Coronary artery (tissue), 2 donors: Measurements from ENCODE around the gene MAN1A1.

ENCODE experiments used
- DNase-seq: peaks from one replicate; pipeline ENCODE4 v3.0.0-alpha.2; 2017; ENCODE audit warnings: low spot score
- H3K27ac ChIP-seq, 2 donors: fragments of 200-600 bp; sonication (generic); one replicate each; pipeline ENCODE4 v1.5.1; 2016 to 2019
- H3K4me3 ChIP-seq: fragments of 200-600 bp; sonication (generic); 2 replicates; pipeline ENCODE4 v1.5.1; 2016; ENCODE audit warnings: mild to moderate bottlenecking, moderate library complexity
- CTCF ChIP-seq: fragments of 200-600 bp; sonication (generic); IDR thresholded peaks from one replicate; pipeline ENCODE4 v1.5.1; 2019; ENCODE audit warnings: antibody characterized with exemption

Gene MAN1A1

GRCh38 chr6:119148825-119149525 is 200.6 kb downstream of the MAN1A1 start:
- peak; percentile 14 for TF ChIP-seq CTCF
- peak overlapping the region; percentile 7 for H3K4me3 ChIP-seq
- no peak overlapping the region for H3K27ac ChIP-seq
- no peak for DNase-seq

- Histone ChIP-seq H3K27ac (peak overlapping the region in 1 of 2 donors; percentile 87), H3K4me3 (peak overlapping the region; percentile 47)
- DNase-seq, result no peak
- TF ChIP-seq CTCF, result peak; percentile 49
Measured at GRCh38 chr6:119148098-119148824, 201.3 kb downstream of the MAN1A1 start.

GRCh38 chr6:119147101-119148053 is 202.2 kb downstream of the MAN1A1 start:
- peak; percentile 84 for DNase-seq
- peak overlapping the region; percentile 47 for H3K4me3 ChIP-seq
- no peak for TF ChIP-seq CTCF
- H3K27ac ChIP-seq, result peak overlapping the region; percentile 59 to 87

- DNase-seq, result no peak
- TF ChIP-seq CTCF, result no peak
- H3K4me3 ChIP-seq, result no peak overlapping the region
- no peak overlapping the region for H3K27ac ChIP-seq
Measured at GRCh38 chr6:119145111-119145510, 204.4 kb downstream of the MAN1A1 start.

- DNase-seq, result no peak
- no peak overlapping the region for H3K27ac ChIP-seq
- no peak for TF ChIP-seq CTCF
- H3K4me3 ChIP-seq, result no peak overlapping the region
Measured at GRCh38 chr6:119142637-119143036, 206.9 kb downstream of the MAN1A1 start.

- no peak overlapping the region for H3K4me3 ChIP-seq
- H3K27ac ChIP-seq, result no peak overlapping the region
- DNase-seq, result no peak
- TF ChIP-seq CTCF, result no peak
Measured at GRCh38 chr6:119142041-119142440, 207.5 kb downstream of the MAN1A1 start.
